Activated CD8-positive, alpha-beta memory T cell treated with anti-CD3 and anti-CD28 coated beads, Interleukin-2, amount 50 U/mL, for 48 hours (primary cell): Measurements from ENCODE around the gene EIF5A.
A peak's percentile ranks its signal among the peaks of the same experiment; 100 is the strongest.

Experiments
- DNase-seq: peaks from one replicate; pipeline ENCODE4 v3.0.0-alpha.2; 2020

Gene EIF5A

DNA sequence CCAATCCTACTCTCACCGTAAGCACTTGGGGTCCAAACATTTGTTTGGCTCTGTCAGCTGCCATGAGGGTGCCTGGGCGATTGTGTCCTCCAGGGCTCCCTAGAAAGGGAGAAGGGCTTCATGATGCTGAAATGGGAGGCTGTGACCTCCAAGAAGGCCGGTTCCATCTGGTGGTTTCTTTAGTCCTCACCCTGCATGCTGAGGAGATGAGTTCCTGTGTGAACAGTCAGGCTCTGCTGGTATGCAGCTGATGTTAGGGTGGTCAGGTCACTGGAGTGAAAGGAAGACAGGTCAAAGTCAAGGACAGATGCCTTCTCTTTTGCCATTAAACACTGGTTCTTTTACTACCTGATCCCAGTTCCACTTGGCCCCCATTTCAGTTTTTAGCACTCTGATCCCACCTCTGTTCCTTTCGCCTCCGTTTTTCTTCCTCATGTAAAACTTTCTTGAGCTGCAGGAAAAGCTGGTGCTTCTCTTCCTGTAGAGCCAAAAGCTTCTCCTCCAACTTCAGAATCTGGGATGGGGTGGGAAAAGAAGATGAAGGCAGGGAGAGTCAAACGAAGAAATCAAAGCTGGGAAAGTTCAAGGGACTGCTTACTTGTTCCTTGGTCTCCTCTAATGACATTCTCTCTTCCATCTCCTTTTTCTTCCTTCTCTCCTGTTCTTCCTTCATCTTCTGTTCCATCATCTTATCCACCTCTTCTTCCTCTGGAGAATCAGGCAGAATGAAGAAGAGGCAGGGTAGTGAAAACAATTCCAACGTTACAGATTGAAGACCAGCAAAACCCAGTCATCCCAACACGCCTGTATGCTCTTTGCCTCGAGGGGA, 6.7 kb downstream of the EIF5A start:
- peak; percentile 69 for DNase-seq

GRCh38 chr17:7314719-7315569, 7.5 kb downstream of the EIF5A start, which contains the start of gene GPS2:
TSS of gene GPS2 (minus strand) at chr17:7315360. CDS start at chr17:7315052, 308 bp downstream.
- DNase-seq = peak; percentile 98

GRCh38 chr17:7315570-7316235, 8.3 kb downstream of the EIF5A start:
- DNase-seq = no peak

DNA sequence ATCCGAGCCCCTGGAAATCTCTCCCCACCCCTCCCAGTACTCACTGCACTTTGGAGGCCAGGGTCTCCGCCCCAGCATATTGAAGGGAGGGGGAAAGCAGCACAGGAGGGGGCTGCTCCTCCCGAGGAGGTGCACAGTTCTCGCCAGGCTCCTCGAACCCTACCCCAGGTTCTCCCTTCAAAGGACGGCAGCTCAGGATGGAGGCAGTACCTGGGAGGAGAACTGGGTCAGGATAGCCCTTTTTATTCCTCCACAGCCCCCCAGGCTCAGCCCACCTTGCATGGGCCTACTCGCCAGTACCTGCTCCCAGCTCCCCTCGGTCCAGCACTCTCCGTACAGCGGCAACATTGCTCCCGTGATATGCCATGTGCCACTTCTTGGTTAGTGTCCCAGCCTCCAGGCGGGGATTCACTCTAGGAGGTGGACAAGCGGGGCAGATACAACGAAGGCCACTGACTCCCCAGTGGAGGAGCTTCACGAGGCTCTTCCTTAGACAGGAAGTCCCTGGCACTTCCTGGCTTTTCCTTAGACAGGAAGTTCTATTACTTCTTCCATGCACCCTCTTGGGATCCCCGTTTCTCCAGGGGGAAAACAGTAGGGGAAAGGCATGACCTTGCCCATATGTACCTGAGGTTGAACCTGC, 9.9 kb downstream of the EIF5A start:
- no peak for DNase-seq

DNA sequence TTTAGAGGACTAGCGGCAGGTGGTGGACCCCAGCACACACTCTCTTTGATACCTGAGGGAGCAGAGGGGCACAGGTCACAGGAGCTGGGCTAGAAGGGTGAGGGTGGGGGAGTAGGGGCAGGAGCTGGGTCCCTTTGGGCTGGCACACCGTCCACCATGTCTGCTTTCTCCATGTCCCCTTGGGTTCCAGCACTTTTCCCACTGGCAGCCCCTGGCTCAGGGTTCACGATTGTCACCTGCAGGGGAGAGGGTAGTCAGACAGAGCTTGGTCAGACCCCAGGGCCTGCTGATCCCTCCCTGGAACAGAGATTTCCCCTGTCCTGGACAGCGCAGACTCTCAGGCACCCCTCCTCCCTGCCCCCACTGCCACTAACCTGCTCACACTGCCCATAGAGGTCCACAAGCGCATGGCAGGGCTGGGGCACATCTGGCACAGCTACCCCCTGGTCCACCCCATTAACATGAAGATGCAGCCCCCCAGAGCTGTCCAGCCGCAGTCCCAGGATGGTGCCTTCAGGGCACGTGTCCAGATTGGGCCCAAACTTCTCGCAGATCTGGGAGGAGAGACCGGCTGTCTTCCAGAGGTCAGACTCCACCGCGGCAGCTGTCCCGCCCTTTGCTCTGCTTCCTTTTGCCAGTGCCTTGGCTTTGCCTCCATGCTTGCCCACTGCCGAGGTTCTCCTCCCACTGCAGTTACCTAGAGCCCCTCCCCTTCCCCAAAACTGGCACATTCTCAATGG, 10.9 kb downstream of the EIF5A start:
- no peak for DNase-seq

- DNase-seq = no peak
Observed at GRCh38 chr17:7321466-7321865, 14.0 kb downstream of the EIF5A start.

GRCh38 chr17:7322520-7323194, 15.2 kb downstream of the EIF5A start:
- DNase-seq = no peak

GRCh38 chr17:7323731-7324437, 16.5 kb downstream of the EIF5A start:
- peak; percentile 90 for DNase-seq

GRCh38 chr17:7324438-7324779, 17.0 kb downstream of the EIF5A start:
- DNase-seq = no peak

DNA sequence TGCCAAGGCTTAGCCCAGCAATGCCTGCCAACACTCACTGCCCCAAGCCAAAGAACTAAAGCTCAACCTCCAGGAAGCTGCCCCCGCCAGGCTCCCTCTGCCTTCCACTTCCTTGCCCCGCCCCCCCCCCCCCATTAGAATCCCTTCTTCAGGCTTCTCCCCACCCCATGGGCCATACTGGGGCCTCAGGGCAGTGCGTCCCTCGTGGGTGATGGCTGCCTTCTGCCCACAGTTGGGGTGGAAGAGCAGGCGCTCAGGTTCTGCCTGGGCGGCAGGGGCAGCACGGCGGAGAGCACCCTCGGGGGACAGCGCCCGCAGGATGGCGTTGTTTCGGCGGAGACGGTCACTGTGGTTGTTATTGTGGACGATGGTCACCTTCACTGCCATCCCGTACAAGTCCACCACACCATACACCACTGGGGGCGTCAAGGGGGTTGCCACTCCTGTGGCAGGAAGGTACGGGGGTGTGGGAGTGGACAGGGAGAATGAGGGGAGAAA, 17.7 kb downstream of the EIF5A start:
- no peak for DNase-seq

DNA sequence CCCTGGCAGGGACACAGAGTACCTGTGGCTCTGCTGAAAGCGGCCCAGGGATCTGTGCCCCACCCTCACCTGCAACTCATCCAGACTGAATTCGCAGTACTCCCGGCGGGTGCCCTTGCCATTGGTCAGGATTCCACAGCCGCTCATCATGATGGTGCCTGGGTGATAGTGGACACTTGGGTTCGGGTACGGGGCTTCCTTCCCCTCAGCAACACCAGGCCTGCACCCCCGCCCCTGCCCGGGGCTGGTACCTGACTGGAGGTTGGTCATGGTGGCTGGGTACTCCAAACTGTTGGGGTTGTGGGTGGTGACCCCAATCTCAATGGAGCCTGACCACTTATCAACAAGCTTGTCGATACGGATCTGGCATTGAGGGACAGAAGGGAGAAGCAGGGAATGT, 18.8 kb downstream of the EIF5A start:
- DNase-seq = no peak

- no peak for DNase-seq
Observed at GRCh38 chr17:7327056-7327455, 19.6 kb downstream of the EIF5A start.

DNA sequence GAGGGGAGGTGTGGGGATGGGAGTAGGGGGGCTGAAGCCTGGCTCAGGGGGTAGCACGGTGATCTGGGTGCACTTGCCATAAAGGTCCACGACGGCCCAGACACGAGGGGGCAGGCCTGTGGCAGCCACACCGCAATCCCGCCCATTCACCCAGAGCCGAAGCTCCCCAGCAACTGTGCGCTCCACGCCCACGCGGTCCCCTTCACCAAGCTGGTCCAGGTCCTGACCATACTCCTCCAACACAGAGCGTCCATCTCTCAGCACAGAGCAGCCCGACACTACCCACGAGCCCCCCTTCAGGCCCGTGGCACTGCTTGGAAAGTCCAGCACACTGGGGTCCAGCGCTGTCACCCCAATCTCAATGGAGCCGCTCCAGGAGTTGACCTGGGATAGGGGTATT, 20.1 kb downstream of the EIF5A start:
- DNase-seq = no peak

- DNase-seq = no peak
Observed at GRCh38 chr17:7328009-7328408, 20.6 kb downstream of the EIF5A start.

DNA sequence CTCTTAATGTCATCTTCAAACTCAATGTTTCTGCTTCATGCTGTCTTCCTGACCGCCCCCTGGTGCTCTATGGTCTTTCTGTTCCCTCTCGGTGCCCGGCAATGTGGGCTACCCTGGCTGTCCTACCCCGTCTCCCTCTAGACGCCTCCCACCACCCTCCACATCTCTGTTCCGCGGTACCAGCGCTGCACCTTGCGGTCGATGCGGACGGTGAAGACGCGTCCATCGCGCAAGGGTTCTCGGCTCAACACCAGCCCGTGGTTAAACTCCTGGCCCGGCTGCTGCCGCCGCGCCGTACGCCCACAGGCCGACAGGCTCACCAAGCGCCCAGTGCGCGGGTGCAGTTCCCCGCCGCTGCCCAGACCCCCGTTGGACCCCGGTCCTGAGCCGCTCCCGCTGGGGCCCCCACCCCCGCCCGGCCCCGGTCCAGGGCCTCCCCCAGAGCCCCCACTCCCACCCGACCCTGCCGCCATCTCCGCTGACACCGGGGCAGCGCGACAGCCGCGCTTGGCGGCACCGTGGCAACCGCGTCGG, 21.5 kb downstream of the EIF5A start, which contains the start of gene NEURL4:
TSS of gene NEURL4 (minus strand) at position 496 of the 534 bp plus-strand sequence. CDS start at position 473, 23 bp downstream.
- DNase-seq = no peak

GRCh38 chr17:7329374-7329996, 22.1 kb downstream of the EIF5A start:
- peak; percentile 96 for DNase-seq

DNA sequence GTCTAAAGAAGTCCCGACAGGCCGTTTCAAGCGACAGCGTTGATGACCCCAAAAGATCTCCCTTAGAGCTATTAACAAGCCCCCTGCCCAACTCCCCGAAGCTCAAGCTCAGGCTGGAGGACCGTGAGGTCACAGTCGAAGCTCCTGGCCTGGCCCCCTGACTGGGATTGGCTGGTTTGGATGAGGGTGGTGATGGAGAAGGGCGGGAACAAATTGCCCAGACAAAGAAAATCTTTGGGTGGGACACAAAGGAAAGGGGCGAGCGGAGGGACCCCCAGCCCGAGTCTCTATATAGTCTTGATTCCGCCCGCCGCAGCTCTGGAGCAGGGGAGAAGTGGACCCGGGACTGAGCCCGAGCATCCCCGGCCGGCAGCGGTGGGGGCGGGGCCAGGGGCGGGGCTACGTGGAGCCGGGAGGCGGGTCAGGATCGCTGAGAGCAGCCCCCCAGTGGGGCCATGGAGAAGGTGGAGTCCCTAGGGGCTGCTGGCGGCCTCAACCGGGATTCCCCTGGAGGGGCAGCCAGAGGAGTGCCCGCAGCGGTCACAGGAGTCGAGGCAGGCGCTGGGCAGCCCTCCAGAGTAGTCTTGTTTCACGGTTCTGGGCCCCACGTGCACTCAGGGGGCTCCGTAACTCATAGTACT, 22.7 kb downstream of the EIF5A start:
- DNase-seq = peak; percentile 91

DNA sequence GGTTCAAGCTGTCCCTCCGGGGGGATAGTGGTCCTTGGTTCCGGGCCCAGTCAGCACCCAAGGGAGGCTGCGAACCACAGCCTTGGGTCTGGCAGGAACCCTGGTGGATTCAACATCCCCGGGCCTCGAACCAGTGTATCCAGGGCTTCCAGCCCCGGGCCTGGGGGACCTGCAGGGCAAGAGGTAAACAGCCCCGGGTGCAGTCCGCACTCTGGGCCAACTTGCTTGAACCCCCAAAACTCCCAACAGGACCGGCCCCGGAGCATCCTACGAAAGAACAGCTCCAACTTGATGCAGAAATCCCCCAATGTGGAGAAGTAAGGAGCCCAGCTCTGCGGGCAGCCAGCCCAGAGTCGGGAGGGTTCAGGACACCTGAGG, 23.2 kb downstream of the EIF5A start:
- DNase-seq = no peak

DNA sequence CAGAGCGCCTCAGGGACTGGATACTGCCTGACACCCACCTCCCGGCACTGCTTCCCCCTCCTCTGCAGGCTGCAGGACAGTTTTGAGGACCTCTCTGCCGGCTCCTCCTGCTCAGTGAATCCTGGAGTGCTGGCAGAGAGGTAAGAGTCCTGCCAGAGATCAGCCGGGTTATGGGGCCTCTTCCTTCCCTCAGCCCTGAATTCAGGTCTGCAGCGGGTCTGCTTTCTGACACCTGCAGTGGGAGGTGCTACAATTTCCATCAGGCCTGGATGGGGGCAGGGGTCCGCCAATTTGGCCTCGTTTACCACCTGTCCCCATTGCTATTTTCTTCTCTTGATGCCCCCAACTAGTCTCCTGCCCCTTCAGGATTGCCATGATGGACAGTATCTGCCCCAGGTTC, 24.7 kb downstream of the EIF5A start:
- no peak for DNase-seq
